Keratinocyte (primary cell): ENCODE measurements around the gene PRLH. TPM values are rescaled to one million over a fixed set of nuclear protein-coding genes. Genes with fewer than 3 reads are reported as not detected.

Source experiments
- DNase-seq: peaks from one replicate; pipeline ENCODE4 v3.0.0-alpha.2; 2011; ENCODE audit warnings: low read depth, missing footprints, low spot score
- FAIRE-seq: peaks from 2 replicates; lab custom pipeline; 2011; peaks lifted over from hg19 to GRCh38; lab: Jason Lieb, UNC
- H2AFZ ChIP-seq: 2 replicates; pipeline ENCODE4 v1.6.0; 2012; ENCODE audit warnings: low read length, control low read depth, inconsistent platforms; ENCODE audit not compliant: control insufficient read depth
- H3K27ac ChIP-seq: 2 replicates; pipeline ENCODE4 v1.5.1; 2011; ENCODE audit warnings: low read length; ENCODE audit not compliant: control insufficient read depth, insufficient read depth
- H3K27me3 ChIP-seq: 3 replicates; pipeline ENCODE4 v1.6.0; 2011; ENCODE audit warnings: low read length; ENCODE audit not compliant: control insufficient read depth, insufficient read depth; ENCODE audit errors: extremely low read depth
- H3K36me3 ChIP-seq, 2 experiments: 2 replicates in 1 of 2; 3 replicates in 1 of 2; pipeline ENCODE4 v1.5.1; 2011; ENCODE audit warnings: low read length in 2 of 2, mild to moderate bottlenecking in 1 of 2; ENCODE audit not compliant: control insufficient read depth in 2 of 2, insufficient read depth in 2 of 2; ENCODE audit errors: extremely low read depth in 1 of 2
- H3K4me1 ChIP-seq: 3 replicates; pipeline ENCODE4 v1.5.1; 2011; ENCODE audit warnings: low read length; ENCODE audit not compliant: control insufficient read depth, insufficient read depth; ENCODE audit errors: extremely low read depth
- H3K4me2 ChIP-seq: 3 replicates; pipeline ENCODE4 v1.6.0; 2011; ENCODE audit warnings: low read depth, low read length; ENCODE audit not compliant: control insufficient read depth, insufficient read depth; ENCODE audit errors: extremely low read depth
- H3K4me3 ChIP-seq, 3 experiments: fragments of 200-600 bp in 1 of 3; sonication (generic) in 1 of 3; 2 replicates in 2 of 3; 3 replicates in 1 of 3; pipeline ENCODE4 v1.5.1; 2011 to 2016; ENCODE audit warnings: low read length in 3 of 3, mild to moderate bottlenecking in 3 of 3, control low read depth in 2 of 3, inconsistent platforms in 1 of 3, low read depth in 1 of 3, mixed read lengths in 1 of 3, mixed run types in 1 of 3, moderate library complexity in 1 of 3; ENCODE audit not compliant: control insufficient read depth in 2 of 3, insufficient read depth in 2 of 3; ENCODE audit errors: extremely low read depth in 1 of 3
- H3K79me2 ChIP-seq: 2 replicates; pipeline ENCODE4 v1.6.0; 2012; ENCODE audit warnings: low read length; ENCODE audit not compliant: control insufficient read depth, insufficient read depth
- H3K9ac ChIP-seq: 3 replicates; pipeline ENCODE4 v1.6.0; 2011; ENCODE audit warnings: low read length; ENCODE audit not compliant: control insufficient read depth, insufficient read depth; ENCODE audit errors: extremely low read depth
- H3K9me1 ChIP-seq: 3 replicates; pipeline ENCODE4 v1.6.0; 2011; ENCODE audit warnings: low read length; ENCODE audit not compliant: control insufficient read depth, insufficient read depth; ENCODE audit errors: extremely low read depth
- H3K9me3 ChIP-seq: 2 replicates; pipeline ENCODE4 v1.5.1; 2012; ENCODE audit warnings: low read depth, low read length; ENCODE audit not compliant: control insufficient read depth
- H4K20me1 ChIP-seq: 3 replicates; pipeline ENCODE4 v1.6.0; 2011; ENCODE audit warnings: low read length; ENCODE audit not compliant: control insufficient read depth, insufficient read depth; ENCODE audit errors: extremely low read depth
- CTCF ChIP-seq, 3 experiments: IDR thresholded peaks in 1 of 3; conservative IDR thresholded peaks in 1 of 3; optimal IDR thresholded peaks in 1 of 3; 2 replicates in 2 of 3; 3 replicates in 1 of 3; pipeline versions ENCODE3 to v1.5.1; 2011; ENCODE audit warnings: low read length in 3 of 3, mild to moderate bottlenecking in 3 of 3, moderate library complexity in 2 of 3, control low read depth in 1 of 3, inconsistent platforms in 1 of 3; ENCODE audit not compliant: insufficient read depth in 2 of 3; ENCODE audit errors: extremely low read depth in 1 of 3
- EZH2 ChIP-seq: IDR thresholded peaks from one replicate; pipeline ENCODE4 v1.6.1; 2012; ENCODE audit warnings: inconsistent platforms, mild to moderate bottlenecking, low read length, moderate library complexity
- dilution Hi-C: fragments of 300-500 bp; cut with MboI; formaldehyde crosslinking; loops from one replicate; pipeline ENCODE4 v1.7.0; 2020; ENCODE audit warnings: low sequenced_read_pairs; ENCODE audit not compliant: extremely low pct_ligation_motif_present
- polyA plus RNA-seq, 5 experiments: library from polyadenylated mRNA; depleted of rRNA in 3 of 5; stranded (reverse) in 3 of 5; stranded (forward) in 1 of 5; unstranded in 1 of 5; fragments of >200 nt; gene quantifications; 1 replicate in 1 of 5; 2 replicates in 3 of 5; 3 replicates in 1 of 5; pipeline versions ENCODE4 v1.2.1 to v1.2.3, GENCODE V29; 2011 to 2012; ENCODE audit warnings: missing spikeins in 2 of 5, low read depth in 1 of 5, low replicate concordance in 1 of 5

The PRLH gene
- polyA plus RNA-seq, 1 donor (not counting 4 experiments of a cell fraction or from before 2014, with no cell fraction given): not detected

- Histone ChIP-seq H3K4me1 (peaks cover 12% of the 10 kb centered on the region), H3K4me2 (no peak overlapping the region), H3K9me3 (no peaks in the 10 kb centered on the region), H4K20me1 (no peaks in the 10 kb centered on the region), H3K79me2 (no peaks in the 10 kb centered on the region), H3K27me3 (no peaks in the 10 kb centered on the region), H3K36me3 (no peaks in the 10 kb centered on the region), H3K4me3 (no peak overlapping the region), H3K9ac (no peak overlapping the region), H3K9me1 (no peaks in the 10 kb centered on the region), H2AFZ (no peak overlapping the region), H3K27ac (no peak overlapping the region)
- TF ChIP-seq EZH2: no peak
- no peak for TF ChIP-seq CTCF (optimal IDR thresholded peaks at IDR 0.05 in 1 of 3, IDR thresholded peaks at IDR 0.05 in 1 of 3, conservative IDR thresholded peaks at IDR 0.05 in 1 of 3; ENCODE audit: extremely low read depth in 1 of 3, insufficient read depth in 2 of 3, low read length in 3 of 3)
- FAIRE-seq (no peak), DNase-seq (no peak)
- dilution Hi-C loops: no loop called here
Observed at GRCh38 chr2:237577956-237578870, 11.8 kb downstream of the PRLH start.

GRCh38 chr2:237581326-237581725 is 15.0 kb downstream of the PRLH start:
- no peaks in the 10 kb centered on the region for H4K20me1 ChIP-seq
- H3K4me2 ChIP-seq: no peak overlapping the region
- H3K27ac ChIP-seq: no peak overlapping the region
- no peak for DNase-seq
- dilution Hi-C loops: no loop called here
- FAIRE-seq: no peak
- no peak overlapping the region for H3K9ac ChIP-seq
- H3K36me3 ChIP-seq: no peaks in the 10 kb centered on the region
- no peaks in the 10 kb centered on the region for H3K9me1 ChIP-seq
- H3K27me3 ChIP-seq: no peaks in the 10 kb centered on the region
- no peaks in the 10 kb centered on the region for H3K79me2 ChIP-seq
- H2AFZ ChIP-seq: no peak overlapping the region
- TF ChIP-seq CTCF (optimal IDR thresholded peaks at IDR 0.05 in 1 of 3, IDR thresholded peaks at IDR 0.05 in 1 of 3, conservative IDR thresholded peaks at IDR 0.05 in 1 of 3; ENCODE audit: extremely low read depth in 1 of 3, insufficient read depth in 2 of 3, low read length in 3 of 3) (no peak), EZH2 (no peak)
- no peaks in the 10 kb centered on the region for H3K9me3 ChIP-seq
- H3K4me3 ChIP-seq: no peak overlapping the region
- no peaks in the 10 kb centered on the region for H3K4me1 ChIP-seq
